WI38 (cell line): Measurements from ENCODE around the gene BCAR3.

Experiments used
- H3K4me3 ChIP-seq: 2 replicates; pipeline ENCODE4 v1.5.1; 2011; ENCODE audit warnings: low read depth, mild to moderate bottlenecking, control low read depth, low read length
- CTCF ChIP-seq: IDR thresholded peaks from 2 replicates; pipeline ENCODE4 v1.5.1; 2012; ENCODE audit warnings: low read depth, mild to moderate bottlenecking, control low read depth, low read length

The BCAR3 gene

GRCh38 chr1:93723110-93723509 lies 41.5 kb upstream of the BCAR3 start:
- TF ChIP-seq CTCF: no peak
- H3K4me3 ChIP-seq: no peak overlapping the region

DNA sequence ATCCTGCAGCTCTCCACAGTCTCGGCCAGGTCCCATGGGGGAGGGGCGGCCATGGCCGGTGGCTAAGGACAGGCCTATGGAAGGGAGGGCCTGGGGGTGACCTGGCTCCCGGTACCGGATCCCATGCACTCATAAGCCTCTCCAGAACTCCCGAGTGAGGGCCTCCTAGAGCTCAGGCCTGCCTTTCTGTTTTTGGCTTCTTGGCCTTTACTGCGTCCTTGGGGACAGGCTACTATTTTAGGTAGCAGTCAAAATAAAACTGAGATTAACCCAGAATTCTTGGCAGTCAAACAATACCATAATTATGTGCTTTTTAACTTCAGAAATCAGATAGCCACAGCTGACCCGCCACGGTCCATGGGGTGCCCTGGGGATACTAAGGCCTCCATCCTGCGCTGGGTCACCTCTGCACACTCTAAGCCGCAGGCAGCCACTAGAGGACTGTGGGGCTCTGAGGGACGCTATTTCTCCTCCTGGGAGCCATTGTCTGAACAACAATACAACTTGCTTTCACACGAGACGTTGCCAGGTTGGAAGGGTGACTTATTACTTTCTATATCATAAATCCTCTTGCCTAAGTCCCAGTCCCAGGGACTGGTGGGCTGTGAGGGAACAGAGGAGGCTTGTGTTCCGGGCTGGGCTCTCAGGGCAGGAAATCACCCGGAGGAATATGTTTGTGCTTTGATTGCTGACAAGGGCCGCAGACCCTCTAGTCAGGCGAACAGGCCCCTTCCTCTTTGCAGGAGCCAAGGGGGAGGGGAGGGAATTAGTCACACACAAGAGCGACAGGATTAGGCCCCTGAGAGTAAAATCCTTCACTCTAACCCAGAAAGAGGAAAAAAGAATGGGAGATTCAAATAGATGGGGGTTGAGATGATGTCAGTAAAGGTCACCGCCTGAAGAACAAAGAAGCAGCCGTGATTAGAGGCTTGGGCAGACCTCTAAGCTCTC lies 40.7 kb upstream of the BCAR3 start:
- no peak for TF ChIP-seq CTCF
- H3K4me3 ChIP-seq: no peak overlapping the region

DNA sequence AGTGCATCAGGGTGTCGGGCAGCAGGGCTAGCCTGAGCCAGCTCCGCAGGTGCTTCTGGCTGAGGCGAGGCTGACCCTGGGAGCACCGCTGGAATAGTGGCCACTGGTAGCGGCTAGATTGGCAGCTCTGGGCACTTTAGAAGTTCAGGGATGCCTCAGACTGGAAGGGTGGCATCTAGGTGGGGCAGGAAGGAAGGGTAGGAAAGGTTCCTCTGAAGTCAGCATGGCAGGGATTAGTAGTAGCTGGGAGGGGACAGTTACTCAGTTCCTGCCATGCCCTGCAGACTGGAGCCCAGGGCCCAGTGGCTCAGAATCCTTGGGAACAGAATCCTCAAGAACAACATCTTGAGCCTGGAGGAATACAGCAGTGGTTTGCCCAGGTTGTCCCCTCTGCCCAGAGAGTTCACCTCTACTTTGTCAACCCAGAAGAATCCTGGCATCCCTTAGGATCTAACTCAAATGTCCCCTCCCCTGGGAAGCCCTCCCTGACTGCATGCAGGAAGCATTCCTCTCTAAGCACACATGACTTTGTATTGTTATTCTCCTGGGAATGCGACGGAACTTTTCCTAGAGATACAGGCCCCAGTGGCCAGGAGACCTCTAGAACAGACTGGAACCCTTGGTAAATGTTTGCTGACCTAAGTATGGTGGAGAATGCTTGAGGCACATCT lies 39.5 kb upstream of the BCAR3 start:
- H3K4me3 ChIP-seq: no peak overlapping the region
- TF ChIP-seq CTCF: no peak

DNA sequence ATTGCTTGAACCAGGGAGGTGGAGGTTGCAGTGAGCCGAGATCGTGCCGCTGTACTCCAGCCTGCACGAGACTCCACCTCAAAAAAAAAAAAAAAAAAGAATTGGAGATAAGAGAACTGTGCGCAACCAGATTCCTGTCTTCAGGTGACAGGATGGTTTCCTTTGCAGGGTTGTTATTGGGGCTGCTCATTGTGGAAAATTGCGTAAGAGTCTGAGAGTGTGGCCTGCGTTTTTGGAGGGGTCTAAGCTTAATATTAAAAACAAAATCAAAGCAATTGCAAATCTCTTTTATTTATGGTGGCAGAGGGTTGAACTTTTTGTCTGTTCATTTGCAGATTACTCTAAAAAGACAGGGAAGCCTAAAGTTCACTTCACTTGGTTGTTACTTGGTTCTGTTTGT lies 36.0 kb upstream of the BCAR3 start:
- TF ChIP-seq CTCF: no peak

DNA sequence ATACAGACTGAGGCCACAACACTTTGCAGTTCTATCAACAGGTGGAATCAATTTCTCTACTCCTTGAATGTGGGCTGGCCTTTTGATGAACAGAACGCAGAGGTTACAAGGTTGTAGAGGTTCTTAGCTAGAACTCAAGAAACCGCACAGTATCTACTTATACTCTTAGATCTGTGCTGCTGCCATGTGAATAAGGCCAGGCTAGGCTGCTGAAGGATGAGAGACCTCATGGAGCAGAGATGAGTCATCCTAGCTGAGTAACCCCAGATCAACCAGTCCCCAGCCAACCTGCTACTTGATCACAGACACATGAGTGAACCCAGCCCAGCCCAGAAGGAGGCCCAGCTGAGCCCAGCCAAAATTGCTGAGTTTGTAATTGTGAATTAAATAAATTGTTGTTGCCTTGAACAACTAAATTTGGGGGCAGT lies 35.3 kb upstream of the BCAR3 start:
- no peak for TF ChIP-seq CTCF
- no peak overlapping the region for H3K4me3 ChIP-seq

More for the DNA sequence above, 36.0 kb upstream of the BCAR3 start:
- no peak overlapping the region for H3K4me3 ChIP-seq

GRCh38 chr1:93716163-93716562 lies 34.5 kb upstream of the BCAR3 start:
- no peak overlapping the region for H3K4me3 ChIP-seq

More at GRCh38 chr1:93716163-93716562, 34.5 kb upstream of the BCAR3 start:
- no peak for TF ChIP-seq CTCF
